Measurements from ENCODE around the gene RNF113B. TPM values are rescaled to one million over a fixed set of nuclear protein-coding genes. Genes with fewer than 3 reads are reported as not detected.

The RNF113B gene
- total RNA-seq, 1 donor from 2014 or later: not detected

- DNase-seq (ENCODE audit: low spot score): no peak
- no peak overlapping the region for H2AFZ ChIP-seq (replicated peaks)
- no peak overlapping the region for H3K9ac ChIP-seq
- no peaks in the 10 kb centered on the region for H3K9me3 ChIP-seq (ENCODE audit: low read depth)
- Mint-ChIP-seq H3K4me1 (no peaks in the 10 kb centered on the region), H3K36me3 (peaks cover 30% of the 10 kb centered on the region), H3K27me3 (ENCODE audit: insufficient read depth, low read depth) (no peaks in the 10 kb centered on the region), H3K4me3 (no peak overlapping the region), H3K27ac (no peak overlapping the region), H3K9me3 (peaks cover 18% of the 10 kb centered on the region)
- H3K4me2 ChIP-seq: no peak overlapping the region
- no peaks in the 10 kb centered on the region for H3K4me1 ChIP-seq
- H3K79me2 ChIP-seq (ENCODE audit: low read depth): peaks cover 93% of the 10 kb centered on the region
- H3K27ac ChIP-seq: no peak overlapping the region
- peaks cover 12% of the 10 kb centered on the region for H4K20me1 ChIP-seq (ENCODE audit: low read depth)
- no peaks in the 10 kb centered on the region for H3K36me3 ChIP-seq
- no peaks in the 10 kb centered on the region for H3K27me3 ChIP-seq
- no peaks in the 10 kb centered on the region for H3F3A ChIP-seq (ENCODE audit: low read depth)
- H3K4me3 ChIP-seq: no peak overlapping the region
- TF ChIP-seq CTCF (IDR thresholded peaks at IDR 0.05) (no peak), EZH2 (IDR thresholded peaks at IDR 0.05) (no peak), EZH2phosphoT487 (IDR thresholded peaks at IDR 0.05) (no peak)
These were observed 5.5 kb upstream of the RNF113B start for GRCh38 chr13:98182589-98182988.

DNA sequence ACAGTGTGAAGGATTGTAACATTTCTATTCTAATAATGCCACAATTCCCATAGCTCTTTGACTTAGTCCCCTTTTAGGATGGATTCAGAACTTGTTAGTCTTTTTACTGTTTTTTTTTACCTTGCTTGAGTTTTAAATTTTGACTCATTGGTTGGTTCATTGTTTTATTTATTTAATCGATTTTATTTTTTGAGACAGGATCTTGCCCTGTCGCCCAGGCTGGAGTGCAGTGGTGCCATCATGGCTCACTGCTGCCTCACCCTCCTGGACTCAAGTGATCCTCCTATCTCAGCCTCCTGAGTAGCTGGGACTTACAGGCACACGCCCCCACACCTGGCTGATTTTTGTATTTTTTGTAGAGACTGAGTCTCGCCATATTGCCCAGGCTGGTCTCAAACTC lies 5.1 kb upstream of the RNF113B start:
- Mint-ChIP-seq H3K9me3 (peaks cover 18% of the 10 kb centered on the region), H3K27ac (no peak overlapping the region), H3K4me1 (no peaks in the 10 kb centered on the region), H3K27me3 (ENCODE audit: insufficient read depth, low read depth) (no peaks in the 10 kb centered on the region), H3K4me3 (no peak overlapping the region), H3K36me3 (peaks cover 31% of the 10 kb centered on the region)
- TF ChIP-seq EZH2 (IDR thresholded peaks at IDR 0.05) (no peak), EZH2phosphoT487 (IDR thresholded peaks at IDR 0.05) (no peak), CTCF (IDR thresholded peaks at IDR 0.05) (no peak)
- Histone ChIP-seq H3K4me2 (no peak overlapping the region), H3K4me3 (no peak overlapping the region), H3K9ac (no peak overlapping the region), H4K20me1 (ENCODE audit: low read depth) (peaks cover 7% of the 10 kb centered on the region), H2AFZ (replicated peaks) (no peak overlapping the region), H3K4me1 (no peaks in the 10 kb centered on the region), H3K36me3 (no peaks in the 10 kb centered on the region), H3K79me2 (ENCODE audit: low read depth) (peaks cover 90% of the 10 kb centered on the region), H3K9me3 (ENCODE audit: low read depth) (no peaks in the 10 kb centered on the region), H3K27me3 (no peaks in the 10 kb centered on the region), H3K27ac (no peak overlapping the region), H3F3A (ENCODE audit: low read depth) (no peaks in the 10 kb centered on the region)
- no peak for DNase-seq (ENCODE audit: low spot score)

DNA sequence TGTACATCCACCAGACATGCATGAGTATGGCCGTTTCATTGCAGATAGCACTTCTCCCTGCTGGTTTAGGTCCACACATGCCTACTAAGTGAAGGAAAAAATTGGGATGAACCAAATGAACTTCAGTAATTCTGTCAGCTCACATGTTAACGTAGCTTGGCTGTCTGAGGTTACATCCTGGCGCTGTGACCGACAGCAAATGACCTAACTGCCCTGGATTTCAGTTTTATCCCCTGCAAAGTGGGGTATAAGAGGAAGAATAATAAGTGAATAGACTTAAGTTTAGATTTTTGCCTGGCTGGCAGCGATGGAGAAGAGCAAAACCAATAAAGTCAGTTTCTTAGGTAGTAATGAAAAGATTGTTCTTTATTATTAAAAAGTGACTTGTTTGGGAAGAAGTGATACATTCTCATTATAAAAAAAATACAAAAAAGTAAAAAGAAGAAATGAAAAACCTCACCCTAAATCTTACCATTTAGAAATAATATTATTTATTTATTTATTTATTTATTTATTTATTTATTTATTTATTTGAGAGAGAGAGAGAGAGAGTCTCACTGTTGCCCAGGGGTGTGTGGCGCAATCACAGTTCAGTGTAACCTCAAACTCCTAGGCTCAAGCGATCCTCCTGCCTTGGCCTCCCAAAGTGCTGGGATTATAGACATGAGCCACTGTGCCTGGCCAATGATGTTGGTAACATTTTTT lies 4.2 kb upstream of the RNF113B start:
- Mint-ChIP-seq H3K9me3 (peaks cover 20% of the 10 kb centered on the region), H3K27ac (no peak overlapping the region), H3K4me3 (no peak overlapping the region), H3K36me3 (peaks cover 33% of the 10 kb centered on the region), H3K27me3 (ENCODE audit: insufficient read depth, low read depth) (no peaks in the 10 kb centered on the region), H3K4me1 (no peaks in the 10 kb centered on the region)
- Histone ChIP-seq H3K4me1 (no peaks in the 10 kb centered on the region), H3K9me3 (ENCODE audit: low read depth) (no peaks in the 10 kb centered on the region), H3K79me2 (ENCODE audit: low read depth) (peaks cover 88% of the 10 kb centered on the region), H3K4me2 (no peak overlapping the region), H3K27me3 (no peaks in the 10 kb centered on the region), H3K9ac (no peak overlapping the region), H3K36me3 (no peaks in the 10 kb centered on the region), H4K20me1 (ENCODE audit: low read depth) (peaks cover 6% of the 10 kb centered on the region), H3K27ac (no peak overlapping the region), H3F3A (ENCODE audit: low read depth) (no peaks in the 10 kb centered on the region), H2AFZ (replicated peaks) (no peak overlapping the region), H3K4me3 (no peak overlapping the region)
- TF ChIP-seq EZH2 (IDR thresholded peaks at IDR 0.05) (no peak), EZH2phosphoT487 (IDR thresholded peaks at IDR 0.05) (no peak), CTCF (IDR thresholded peaks at IDR 0.05) (no peak)
- DNase-seq (ENCODE audit: low spot score): no peak
